ENCODE measurements around the gene GRAMD2A.

DNA sequence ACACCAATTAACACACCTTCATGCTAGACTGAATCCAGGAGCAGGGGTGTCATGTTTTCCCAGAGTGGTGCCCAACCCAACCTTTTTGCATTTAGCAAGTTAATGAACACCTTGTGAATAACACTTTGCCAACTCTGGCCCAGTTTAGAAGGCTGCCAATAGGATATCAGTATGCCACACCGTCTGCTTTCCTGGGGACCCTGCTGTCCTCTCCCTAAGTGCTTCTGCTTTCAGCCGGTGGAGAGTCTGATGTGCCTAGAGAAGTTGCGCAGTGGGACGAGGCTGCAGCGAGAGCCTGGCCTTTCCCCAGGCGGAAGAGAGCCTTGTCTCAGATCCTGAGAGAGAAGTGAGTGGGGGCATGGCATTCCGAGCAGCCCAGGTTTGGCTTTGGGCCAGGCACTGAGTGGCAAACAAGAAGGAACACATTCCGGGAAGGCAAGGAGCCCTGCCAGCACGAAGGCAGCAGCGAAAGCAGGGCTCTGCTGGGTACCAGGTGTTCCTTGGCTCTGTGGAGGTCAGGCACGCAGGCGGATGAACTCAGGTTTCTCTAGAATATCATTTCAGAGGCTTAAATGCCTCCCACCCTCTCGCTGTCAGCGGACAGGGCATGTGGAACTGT, 42.5 kb downstream of the GRAMD2A start:
- no peak for TF ChIP-seq CTCF (IDR thresholded peaks at IDR 0.05)
- TF ChIP-seq POLR2AphosphoS5 (IDR thresholded peaks at IDR 0.05) = peak; percentile 79 to 81
- peak in 1 of 4 donors; percentile 61 for TF ChIP-seq POLR2A (IDR thresholded peaks at IDR 0.05)

All from upper lobe of left lung (tissue), 4 donors.